ENCODE results near the gene ECI1.
"Not testable (repeated sequence)": the region's sequence is repeated elsewhere in the genome, so short reads cannot be mapped to it uniquely, and the experiment has no call there.

The ECI1 gene

GRCh38 chr16:2263026-2263425, 11.6 kb upstream of the ECI1 start:
- H3K9me3 ChIP-seq (ENCODE audit: low read length); H3K9ac ChIP-seq (ENCODE audit: low read length); H3F3A ChIP-seq (ENCODE audit: insufficient read depth, low read length); H3K27ac ChIP-seq (ENCODE audit: low read depth, low read length, poor library complexity, severe bottlenecking); H3K4me3 ChIP-seq (ENCODE audit: low read depth, low read length, poor library complexity, severe bottlenecking); H3K9me2 ChIP-seq (ENCODE audit: low read depth, low read length); H4K20me1 ChIP-seq (ENCODE audit: insufficient read depth, low read length); H2AFZ ChIP-seq (ENCODE audit: low read length); H3K27me3 ChIP-seq (ENCODE audit: insufficient read depth, low read length); H3K4me2 ChIP-seq (ENCODE audit: low read length): not testable (repeated sequence)
- Histone ChIP-seq H3K79me2 (ENCODE audit: insufficient read depth, low read length) (peaks cover 41% of the 10 kb centered on the region), H3K36me3 (ENCODE audit: insufficient read depth, low read length) (peaks cover 86% of the 10 kb centered on the region), H3K4me1 (ENCODE audit: insufficient read depth, low read length, severe bottlenecking) (peaks cover 14% of the 10 kb centered on the region)

GRCh38 chr16:2260250-2260649, 8.9 kb upstream of the ECI1 start:
- TF ChIP-seq EZH2 (IDR thresholded peaks at IDR 0.05; ENCODE audit: borderline replicate concordance, low read length) (no peak), CTCF (IDR thresholded peaks at IDR 0.05; ENCODE audit: low read length) (no peak)
- H3K36me3 ChIP-seq (ENCODE audit: insufficient read depth, low read length): peaks cover 100% of the 10 kb centered on the region
- H3K4me3 ChIP-seq (ENCODE audit: low read depth, low read length, poor library complexity, severe bottlenecking): no peak overlapping the region
- H3K27ac ChIP-seq (ENCODE audit: low read depth, low read length, poor library complexity, severe bottlenecking): no peak overlapping the region
- no peaks in the 10 kb centered on the region for H3K4me1 ChIP-seq (ENCODE audit: insufficient read depth, low read length, severe bottlenecking)
- no peaks in the 10 kb centered on the region for H3F3A ChIP-seq (ENCODE audit: insufficient read depth, low read length)
- no peaks in the 10 kb centered on the region for H3K9me2 ChIP-seq (ENCODE audit: low read depth, low read length)
- no peaks in the 10 kb centered on the region for H3K27me3 ChIP-seq (ENCODE audit: insufficient read depth, low read length)
- no peaks in the 10 kb centered on the region for H4K20me1 ChIP-seq (ENCODE audit: insufficient read depth, low read length)
- no peak overlapping the region for H3K9ac ChIP-seq (ENCODE audit: low read length)
- peaks cover 18% of the 10 kb centered on the region for H3K79me2 ChIP-seq (ENCODE audit: insufficient read depth, low read length)
- H2AFZ ChIP-seq (ENCODE audit: low read length): no peak overlapping the region
- H3K4me2 ChIP-seq (ENCODE audit: low read length): no peak overlapping the region
- no peaks in the 10 kb centered on the region for H3K9me3 ChIP-seq (ENCODE audit: low read length)

- H3K79me2 ChIP-seq (ENCODE audit: insufficient read depth, low read length); H3K27ac ChIP-seq (ENCODE audit: low read depth, low read length, poor library complexity, severe bottlenecking); H4K20me1 ChIP-seq (ENCODE audit: insufficient read depth, low read length); H3K4me2 ChIP-seq (ENCODE audit: low read length); H3K4me3 ChIP-seq (ENCODE audit: low read depth, low read length, poor library complexity, severe bottlenecking); H3K9ac ChIP-seq (ENCODE audit: low read length); H3K4me1 ChIP-seq (ENCODE audit: insufficient read depth, low read length, severe bottlenecking); H3K27me3 ChIP-seq (ENCODE audit: insufficient read depth, low read length); H2AFZ ChIP-seq (ENCODE audit: low read length); H3K9me2 ChIP-seq (ENCODE audit: low read depth, low read length); H3F3A ChIP-seq (ENCODE audit: insufficient read depth, low read length); H3K9me3 ChIP-seq (ENCODE audit: low read length): not testable (repeated sequence)
- peaks cover 99% of the 10 kb centered on the region for H3K36me3 ChIP-seq (ENCODE audit: insufficient read depth, low read length)
Measured at GRCh38 chr16:2258530-2258929, 7.1 kb upstream of the ECI1 start.

- Histone ChIP-seq H4K20me1 (ENCODE audit: insufficient read depth, low read length) (no peaks in the 10 kb centered on the region), H3K27ac (ENCODE audit: low read depth, low read length, poor library complexity, severe bottlenecking) (no peak overlapping the region), H3K4me2 (ENCODE audit: low read length) (no peak overlapping the region), H3K4me3 (ENCODE audit: low read depth, low read length, poor library complexity, severe bottlenecking) (no peak overlapping the region), H3K79me2 (ENCODE audit: insufficient read depth, low read length) (no peaks in the 10 kb centered on the region), H2AFZ (ENCODE audit: low read length) (no peak overlapping the region), H3K4me1 (ENCODE audit: insufficient read depth, low read length, severe bottlenecking) (peaks cover 10% of the 10 kb centered on the region), H3K36me3 (ENCODE audit: insufficient read depth, low read length) (peaks cover 99% of the 10 kb centered on the region), H3K27me3 (ENCODE audit: insufficient read depth, low read length) (no peaks in the 10 kb centered on the region), H3K9ac (ENCODE audit: low read length) (no peak overlapping the region), H3K9me2 (ENCODE audit: low read depth, low read length) (no peaks in the 10 kb centered on the region), H3F3A (ENCODE audit: insufficient read depth, low read length) (peaks cover 7% of the 10 kb centered on the region; the same call in 1 of the 2 replicates), H3K9me3 (ENCODE audit: low read length) (no peaks in the 10 kb centered on the region)
- TF ChIP-seq CTCF (IDR thresholded peaks at IDR 0.05; ENCODE audit: low read length): no peak
- TF ChIP-seq EZH2 (IDR thresholded peaks at IDR 0.05; ENCODE audit: borderline replicate concordance, low read length): no peak
Measured at GRCh38 chr16:2257726-2258125, 6.3 kb upstream of the ECI1 start.
